Breast epithelium (tissue), 4 donors: ENCODE results near the gene REELD1. TPM values are rescaled to one million over a fixed set of nuclear protein-coding genes. Genes with fewer than 3 reads are reported as not detected.

Source experiments
- DNase-seq, 2 donors: peaks; one replicate each; pipeline ENCODE4 v3.0.0-alpha.2; 2019; ENCODE audit warnings: low spot score in 2 of 2
- H3K27ac ChIP-seq, 2 donors: fragments of 200-600 bp; sonication (generic) in 1 of 2; one replicate each; pipeline ENCODE4 v1.5.1; 2016 to 2019; ENCODE audit warnings: mild to moderate bottlenecking in 1 of 2
- H3K27me3 ChIP-seq, 2 donors: fragments of 200-600 bp; sonication (generic) in 1 of 2; one replicate each; pipeline versions ENCODE4 v1.5.1 to v1.6.0; 2017 to 2019; ENCODE audit warnings: control low read depth in 1 of 2, mild to moderate bottlenecking in 1 of 2
- H3K36me3 ChIP-seq: fragments of 200-600 bp; one replicate; pipeline ENCODE4 v1.5.1; 2019
- H3K4me1 ChIP-seq, 2 donors: fragments of 200-600 bp; sonication (generic); one replicate each; pipeline ENCODE4 v1.5.1; 2016 to 2019; ENCODE audit warnings: control low read depth in 1 of 2
- H3K4me3 ChIP-seq, 3 donors: fragments of 200-600 bp; sonication (generic); 1 replicate in 2 of 3; 2 replicates in 1 of 3; pipeline ENCODE4 v1.5.1; 2016 to 2019; ENCODE audit warnings: mild to moderate bottlenecking in 3 of 3, moderate library complexity in 2 of 3
- H3K9me3 ChIP-seq, 2 donors: fragments of 200-600 bp; sonication (generic) in 1 of 2; one replicate each; pipeline ENCODE4 v1.5.1; 2016 to 2019; ENCODE audit warnings: control low read depth in 1 of 2
- POLR2A ChIP-seq: fragments of 450-650 bp; IDR thresholded peaks from one replicate; pipeline ENCODE4 v1.6.1; 2016; ENCODE audit warnings: antibody characterized with exemption, mild to moderate bottlenecking, moderate library complexity
- POLR2AphosphoS5 ChIP-seq, 3 donors: sonication (generic); formaldehyde crosslinking; IDR thresholded peaks; one replicate each; pipeline ENCODE4 v1.6.1; 2017; ENCODE audit warnings: antibody characterized with exemption in 3 of 3
- intact Hi-C: fragments of 100-400 bp; cut with DNase I; formaldehyde crosslinking; loops from one replicate; pipeline ENCODE4 v1.15.1; 2023; ENCODE audit warnings: low total_unique reads
- total RNA-seq, 3 donors: library from RNA; depleted of rRNA; stranded (reverse); fragments of >200 nt; gene quantifications; one replicate each; pipeline ENCODE4 v1.1.0, GENCODE V29; 2016
- TF ChIP-seq, protein P1 (sequence below), 3 donors: fragments of 450-650 bp; IDR thresholded peaks; one replicate each; pipeline ENCODE4 v1.5.1; 2016 to 2017; ENCODE audit warnings: antibody characterized with exemption in 3 of 3, mild to moderate bottlenecking in 3 of 3, moderate library complexity in 3 of 3

Gene REELD1
- total RNA-seq, 3 donors from 2014 or later = 0.73 to 1.3 (median 0.98) TPM

- no peak for TF ChIP-seq POLR2AphosphoS5 (IDR thresholded peaks at IDR 0.05)
- TF ChIP-seq, protein P1, sequence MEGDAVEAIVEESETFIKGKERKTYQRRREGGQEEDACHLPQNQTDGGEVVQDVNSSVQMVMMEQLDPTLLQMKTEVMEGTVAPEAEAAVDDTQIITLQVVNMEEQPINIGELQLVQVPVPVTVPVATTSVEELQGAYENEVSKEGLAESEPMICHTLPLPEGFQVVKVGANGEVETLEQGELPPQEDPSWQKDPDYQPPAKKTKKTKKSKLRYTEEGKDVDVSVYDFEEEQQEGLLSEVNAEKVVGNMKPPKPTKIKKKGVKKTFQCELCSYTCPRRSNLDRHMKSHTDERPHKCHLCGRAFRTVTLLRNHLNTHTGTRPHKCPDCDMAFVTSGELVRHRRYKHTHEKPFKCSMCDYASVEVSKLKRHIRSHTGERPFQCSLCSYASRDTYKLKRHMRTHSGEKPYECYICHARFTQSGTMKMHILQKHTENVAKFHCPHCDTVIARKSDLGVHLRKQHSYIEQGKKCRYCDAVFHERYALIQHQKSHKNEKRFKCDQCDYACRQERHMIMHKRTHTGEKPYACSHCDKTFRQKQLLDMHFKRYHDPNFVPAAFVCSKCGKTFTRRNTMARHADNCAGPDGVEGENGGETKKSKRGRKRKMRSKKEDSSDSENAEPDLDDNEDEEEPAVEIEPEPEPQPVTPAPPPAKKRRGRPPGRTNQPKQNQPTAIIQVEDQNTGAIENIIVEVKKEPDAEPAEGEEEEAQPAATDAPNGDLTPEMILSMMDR (IDR thresholded peaks at IDR 0.05) = no peak
- TF ChIP-seq POLR2A = no peak
- no peaks in the 10 kb centered on the region for H3K36me3 ChIP-seq
- H3K4me3 ChIP-seq = no peak overlapping the region
- peaks cover 0 to 3% of the 10 kb centered on the region in 2 donors for H3K4me1 ChIP-seq
- no peak for DNase-seq
- no peak overlapping the region for H3K27ac ChIP-seq
- intact Hi-C loops = no loop called here
- H3K27me3 ChIP-seq = no peaks in the 10 kb centered on the region
- no peaks in the 10 kb centered on the region for H3K9me3 ChIP-seq
Observed at GRCh38 chr4:146275370-146275769, 61.0 kb downstream of the REELD1 start.

DNA sequence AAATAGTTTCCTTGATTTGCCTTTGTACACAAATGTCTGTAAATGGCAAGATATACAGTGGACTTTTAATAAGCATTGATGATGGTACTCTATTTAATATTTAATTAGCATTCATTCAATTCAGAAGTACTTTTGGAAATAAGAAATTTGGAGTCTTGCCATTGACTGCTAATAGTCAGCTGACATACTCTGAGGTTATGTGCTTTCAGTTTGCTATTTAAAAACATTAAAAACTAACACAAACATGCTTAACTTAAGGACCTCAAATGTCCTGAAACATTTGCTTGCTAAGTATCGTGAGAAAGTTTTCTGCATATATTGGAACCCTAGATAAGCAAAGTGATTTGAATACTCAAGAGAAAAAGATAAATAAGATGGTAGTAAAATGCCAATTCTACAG, 64.6 kb downstream of the REELD1 start:
- no peaks in the 10 kb centered on the region for H3K36me3 ChIP-seq
- no peaks in the 10 kb centered on the region for H3K27me3 ChIP-seq
- no peak overlapping the region for H3K4me3 ChIP-seq
- H3K4me1 ChIP-seq = peaks cover 0 to 3% of the 10 kb centered on the region in 2 donors
- no peaks in the 10 kb centered on the region for H3K9me3 ChIP-seq
- DNase-seq = no peak
- intact Hi-C loops = no loop called here
- TF ChIP-seq, protein P1 (IDR thresholded peaks at IDR 0.05) = no peak
- TF ChIP-seq POLR2AphosphoS5 (IDR thresholded peaks at IDR 0.05) (no peak), POLR2A (no peak)
- no peak overlapping the region for H3K27ac ChIP-seq

Other genes with a start within 250 kb of the REELD1 start
- 10 to 100 TPM; 23.1 to 38.4 (median 28.8) TPM for gene LSM6, start 38.8 kb upstream of the REELD1 start, total RNA-seq